ENCODE measurements around the gene TENM4.

GRCh38 chr11:78741741-78742140, 699.1 kb downstream of the TENM4 start:
- TF ChIP-seq TAF1 (IDR thresholded peaks at IDR 0.05; ENCODE audit: borderline replicate concordance, insufficient read depth, low read length) (no peak), REST (IDR thresholded peaks at IDR 0.05; ENCODE audit: insufficient read depth in 1 of 2, low read depth in 2 of 2, low read length in 2 of 2) (no peak), POLR2AphosphoS5 (IDR thresholded peaks at IDR 0.05; ENCODE audit: low read depth, low read length) (no peak)
